PFSK-1 (cell line): ENCODE data around the gene USP32.

Experiments used
- FOXP2 ChIP-seq: optimal IDR thresholded peaks from 2 replicates; pipeline ENCODE3; 2011; ENCODE audit warnings: borderline replicate concordance, control low read depth, inconsistent platforms; ENCODE audit not compliant: insufficient read depth; ENCODE audit errors: extremely low read length, extremely low read depth
- POLR2AphosphoS5 ChIP-seq: IDR thresholded peaks from 2 replicates; pipeline ENCODE4 v1.6.1; 2012; ENCODE audit warnings: low read depth, mild to moderate bottlenecking, control low read depth, low read length, moderate library complexity
- SIN3A ChIP-seq: IDR thresholded peaks from 2 replicates; pipeline ENCODE4 v1.6.1; 2012; ENCODE audit warnings: mild to moderate bottlenecking, low read length, moderate library complexity, borderline replicate concordance; ENCODE audit not compliant: insufficient read depth
- TAF1 ChIP-seq: IDR thresholded peaks from 2 replicates; pipeline ENCODE4 v1.6.1; 2012; ENCODE audit warnings: low read length, control low read depth, borderline replicate concordance; ENCODE audit not compliant: insufficient read depth
- TF ChIP-seq, protein P1 (sequence below), 2 experiments: IDR thresholded peaks; 2 replicates each; pipeline versions ENCODE4 v1.6.1 to v1.8.0; 2011 to 2012; ENCODE audit warnings: low read depth in 2 of 2, low read length in 2 of 2, control low read depth in 1 of 2, inconsistent platforms in 1 of 2, mild to moderate bottlenecking in 1 of 2, moderate library complexity in 1 of 2; ENCODE audit not compliant: insufficient read depth in 1 of 2

USP32 gene

DNA sequence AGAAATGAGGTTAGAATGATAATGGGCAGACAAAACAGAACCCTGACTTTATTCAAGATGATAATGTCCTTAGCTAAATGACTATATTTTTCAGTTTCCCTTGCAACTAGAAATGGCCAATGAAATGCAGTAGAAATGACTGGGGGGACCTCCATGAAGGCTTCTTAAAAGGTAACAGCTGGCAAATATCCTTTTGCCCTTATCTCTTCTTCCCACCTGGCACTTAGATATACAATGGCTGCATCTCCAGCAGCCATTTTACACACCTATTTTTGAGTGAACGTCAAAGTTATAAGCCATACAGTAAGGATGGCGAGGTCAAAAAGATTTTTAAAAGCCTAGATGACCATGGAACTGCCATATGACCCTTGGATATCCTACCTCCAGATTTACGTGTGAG, 39.9 kb downstream of the USP32 start:
- TF ChIP-seq FOXP2 (no peak), SIN3A (no peak), POLR2AphosphoS5 (no peak), TAF1 (no peak)
- TF ChIP-seq, protein P1, sequence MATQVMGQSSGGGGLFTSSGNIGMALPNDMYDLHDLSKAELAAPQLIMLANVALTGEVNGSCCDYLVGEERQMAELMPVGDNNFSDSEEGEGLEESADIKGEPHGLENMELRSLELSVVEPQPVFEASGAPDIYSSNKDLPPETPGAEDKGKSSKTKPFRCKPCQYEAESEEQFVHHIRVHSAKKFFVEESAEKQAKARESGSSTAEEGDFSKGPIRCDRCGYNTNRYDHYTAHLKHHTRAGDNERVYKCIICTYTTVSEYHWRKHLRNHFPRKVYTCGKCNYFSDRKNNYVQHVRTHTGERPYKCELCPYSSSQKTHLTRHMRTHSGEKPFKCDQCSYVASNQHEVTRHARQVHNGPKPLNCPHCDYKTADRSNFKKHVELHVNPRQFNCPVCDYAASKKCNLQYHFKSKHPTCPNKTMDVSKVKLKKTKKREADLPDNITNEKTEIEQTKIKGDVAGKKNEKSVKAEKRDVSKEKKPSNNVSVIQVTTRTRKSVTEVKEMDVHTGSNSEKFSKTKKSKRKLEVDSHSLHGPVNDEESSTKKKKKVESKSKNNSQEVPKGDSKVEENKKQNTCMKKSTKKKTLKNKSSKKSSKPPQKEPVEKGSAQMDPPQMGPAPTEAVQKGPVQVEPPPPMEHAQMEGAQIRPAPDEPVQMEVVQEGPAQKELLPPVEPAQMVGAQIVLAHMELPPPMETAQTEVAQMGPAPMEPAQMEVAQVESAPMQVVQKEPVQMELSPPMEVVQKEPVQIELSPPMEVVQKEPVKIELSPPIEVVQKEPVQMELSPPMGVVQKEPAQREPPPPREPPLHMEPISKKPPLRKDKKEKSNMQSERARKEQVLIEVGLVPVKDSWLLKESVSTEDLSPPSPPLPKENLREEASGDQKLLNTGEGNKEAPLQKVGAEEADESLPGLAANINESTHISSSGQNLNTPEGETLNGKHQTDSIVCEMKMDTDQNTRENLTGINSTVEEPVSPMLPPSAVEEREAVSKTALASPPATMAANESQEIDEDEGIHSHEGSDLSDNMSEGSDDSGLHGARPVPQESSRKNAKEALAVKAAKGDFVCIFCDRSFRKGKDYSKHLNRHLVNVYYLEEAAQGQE (IDR thresholded peaks at IDR 0.05; ENCODE audit: insufficient read depth in 1 of 2, low read depth in 2 of 2, low read length in 2 of 2) = no peak

DNA sequence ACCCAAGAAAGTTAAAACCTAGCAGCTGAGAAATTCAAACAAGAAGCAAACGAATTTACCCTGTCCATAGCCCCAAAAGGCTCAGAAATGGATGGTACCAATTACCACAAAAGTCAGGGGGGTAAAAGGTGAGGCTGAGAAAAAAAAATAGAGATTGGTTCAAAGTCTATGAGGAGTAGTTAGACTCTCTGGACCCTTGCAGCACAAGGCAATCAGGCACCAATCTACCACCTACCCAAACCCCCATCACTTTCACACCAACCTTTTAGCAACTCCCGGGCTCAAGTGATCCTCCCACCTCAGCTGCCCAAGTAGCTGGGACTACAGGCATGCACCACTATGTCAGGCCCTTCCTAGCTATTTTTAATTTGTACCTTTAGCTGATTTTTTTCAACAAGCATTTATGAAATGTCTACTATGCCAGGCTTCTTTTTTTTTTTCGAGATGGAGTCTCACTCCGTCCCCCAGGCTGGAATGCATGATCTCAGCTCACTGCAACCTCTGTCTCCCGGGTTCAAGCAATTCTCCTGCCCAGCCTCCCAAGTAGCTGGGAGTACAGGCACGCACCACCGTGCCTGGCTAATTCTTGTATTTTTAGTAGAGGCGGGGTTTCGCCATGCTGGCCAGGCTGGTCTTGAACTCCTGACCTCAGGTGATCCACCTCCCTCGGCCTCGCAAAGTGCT, 40.8 kb downstream of the USP32 start:
- TF ChIP-seq SIN3A (no peak), TAF1 (no peak), FOXP2 (no peak), POLR2AphosphoS5 (no peak)
- TF ChIP-seq, protein P1 (IDR thresholded peaks at IDR 0.05; ENCODE audit: insufficient read depth in 1 of 2, low read depth in 2 of 2, low read length in 2 of 2) = no peak

DNA sequence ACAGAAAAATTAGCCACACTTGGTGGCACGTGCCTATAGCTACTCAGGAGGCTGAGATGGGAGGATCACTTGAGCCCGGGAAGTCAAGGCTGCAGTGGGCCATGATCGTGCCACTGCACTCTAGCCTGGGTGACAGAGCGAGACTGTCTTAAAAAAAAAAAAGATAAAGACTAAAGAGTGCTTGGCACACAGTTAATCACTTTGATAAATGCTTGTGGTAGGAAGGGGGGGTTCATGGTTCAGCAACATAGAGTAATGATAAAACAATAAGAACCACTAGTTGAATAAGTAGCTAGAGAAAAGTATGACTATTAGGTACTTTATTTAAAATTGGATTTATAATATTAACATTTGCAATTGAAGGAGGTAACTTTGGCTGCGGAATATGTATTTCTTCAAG, 43.3 kb downstream of the USP32 start:
- TF ChIP-seq, protein P1 (IDR thresholded peaks at IDR 0.05; ENCODE audit: insufficient read depth in 1 of 2, low read depth in 2 of 2, low read length in 2 of 2) = no peak
- no peak for TF ChIP-seq SIN3A
- no peak for TF ChIP-seq FOXP2

DNA sequence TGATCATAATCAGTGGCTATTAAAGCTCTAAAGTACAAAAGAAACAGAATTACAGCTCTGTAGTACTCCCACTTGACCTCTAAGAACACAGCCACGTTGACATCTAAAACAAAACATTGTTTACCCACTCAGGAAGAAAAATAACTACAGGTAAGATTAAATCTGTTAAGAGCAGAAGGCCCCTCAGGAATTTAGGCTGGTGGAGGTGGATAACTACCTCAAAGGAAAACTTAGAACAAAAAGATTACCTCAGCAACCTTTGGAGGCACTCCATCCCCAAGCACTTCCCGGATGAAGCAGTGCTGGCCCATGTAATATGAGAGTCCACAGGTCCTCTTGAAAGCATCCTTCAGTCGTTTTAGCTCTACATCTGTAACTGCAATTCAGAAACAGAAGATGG, 46.7 kb downstream of the USP32 start:
- TF ChIP-seq SIN3A (no peak), TAF1 (no peak)

DNA sequence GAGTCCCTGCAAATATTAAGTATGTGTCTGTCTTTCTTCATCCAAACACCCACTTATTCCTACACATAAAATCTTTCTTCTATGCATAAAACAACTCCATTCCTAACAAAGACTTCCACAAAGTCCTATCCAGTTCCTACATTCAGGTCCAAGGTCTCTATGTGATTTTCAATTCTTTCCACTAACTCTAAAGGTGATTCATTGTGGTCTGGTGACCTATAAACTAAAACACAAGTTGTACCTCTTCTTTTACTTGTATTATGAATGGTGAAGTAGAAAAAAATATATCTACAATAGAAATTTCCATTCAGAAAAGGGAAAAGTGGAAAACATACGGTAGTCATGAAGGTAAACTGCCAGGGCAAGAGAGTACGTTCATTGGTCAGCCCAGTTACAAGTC, 56.6 kb downstream of the USP32 start:
- TF ChIP-seq SIN3A (no peak), FOXP2 (no peak), POLR2AphosphoS5 (no peak), TAF1 (no peak)
- TF ChIP-seq, protein P1 (IDR thresholded peaks at IDR 0.05; ENCODE audit: insufficient read depth in 1 of 2, low read depth in 2 of 2, low read length in 2 of 2) = no peak
